Cortex of kidney (tissue), 1 donor: ENCODE results near the gene SZT2.

Source experiments
- DNase-seq: peaks from one replicate; lab custom pipeline; 2025; lab: John Stamatoyannopoulos, UW

SZT2 gene

GRCh38 chr1:43441894-43442637 is 52.4 kb downstream of the SZT2 start:
- no peak for DNase-seq

DNA sequence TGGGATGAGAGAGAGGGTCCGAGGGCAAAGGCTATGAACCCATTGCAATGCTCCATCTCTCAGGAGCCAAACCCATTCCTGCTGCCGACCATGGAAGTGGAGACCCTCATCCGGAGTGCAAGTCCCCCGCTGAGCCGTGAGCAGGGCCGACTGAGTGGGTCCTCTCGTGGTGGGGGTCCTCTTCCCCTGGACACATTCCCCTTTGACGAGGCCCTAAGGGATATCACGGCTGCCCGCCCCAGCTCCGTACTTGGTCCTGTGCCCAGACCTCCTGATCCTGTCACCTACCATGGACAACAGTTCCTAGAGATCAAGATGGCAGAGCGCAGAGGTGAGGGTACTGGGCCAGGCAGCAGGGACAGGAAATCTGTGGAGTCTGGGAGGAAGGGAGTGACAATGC is 53.1 kb downstream of the SZT2 start:
- DNase-seq = no peak

DNA sequence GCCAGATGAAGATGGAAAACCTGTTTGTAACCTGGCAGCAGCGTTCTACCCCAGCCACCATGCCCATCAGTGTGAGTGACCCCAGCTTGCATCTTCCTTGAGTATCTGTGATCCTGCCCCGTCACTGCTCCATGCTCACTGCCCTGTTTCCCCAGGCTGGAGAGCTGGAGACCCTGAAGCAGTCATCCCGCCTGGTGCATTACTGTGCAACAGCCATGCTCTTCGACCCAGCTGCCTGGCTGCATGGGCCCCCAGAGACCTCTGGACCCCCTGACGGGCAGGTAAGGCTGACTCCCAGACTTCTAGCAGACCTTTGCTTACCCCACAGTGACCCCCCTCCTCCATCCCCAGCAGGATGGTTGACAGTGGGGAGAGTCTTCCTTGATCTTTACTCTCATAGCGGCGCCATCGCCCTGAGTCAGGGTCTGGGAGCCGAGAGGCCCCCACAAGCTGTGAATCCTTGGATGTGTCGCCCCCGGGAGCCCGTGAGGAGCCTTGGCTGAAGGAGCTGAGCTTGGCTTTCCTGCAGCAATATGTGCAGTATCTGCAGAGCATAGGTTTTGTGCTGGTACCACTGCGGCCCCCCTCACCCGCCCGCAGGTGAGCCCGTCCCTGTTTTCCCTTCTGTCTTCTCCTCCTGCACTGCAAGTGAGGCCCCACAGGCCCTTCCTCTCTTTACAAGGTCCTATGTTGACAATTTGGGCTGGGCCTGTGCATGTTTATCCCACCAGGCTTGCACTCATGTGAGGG is 53.7 kb downstream of the SZT2 start:
- DNase-seq = no peak

- DNase-seq = no peak
Observed at GRCh38 chr1:43444151-43444828, 54.6 kb downstream of the SZT2 start.

- DNase-seq = no peak
Observed at GRCh38 chr1:43444836-43445235, 55.1 kb downstream of the SZT2 start.

DNA sequence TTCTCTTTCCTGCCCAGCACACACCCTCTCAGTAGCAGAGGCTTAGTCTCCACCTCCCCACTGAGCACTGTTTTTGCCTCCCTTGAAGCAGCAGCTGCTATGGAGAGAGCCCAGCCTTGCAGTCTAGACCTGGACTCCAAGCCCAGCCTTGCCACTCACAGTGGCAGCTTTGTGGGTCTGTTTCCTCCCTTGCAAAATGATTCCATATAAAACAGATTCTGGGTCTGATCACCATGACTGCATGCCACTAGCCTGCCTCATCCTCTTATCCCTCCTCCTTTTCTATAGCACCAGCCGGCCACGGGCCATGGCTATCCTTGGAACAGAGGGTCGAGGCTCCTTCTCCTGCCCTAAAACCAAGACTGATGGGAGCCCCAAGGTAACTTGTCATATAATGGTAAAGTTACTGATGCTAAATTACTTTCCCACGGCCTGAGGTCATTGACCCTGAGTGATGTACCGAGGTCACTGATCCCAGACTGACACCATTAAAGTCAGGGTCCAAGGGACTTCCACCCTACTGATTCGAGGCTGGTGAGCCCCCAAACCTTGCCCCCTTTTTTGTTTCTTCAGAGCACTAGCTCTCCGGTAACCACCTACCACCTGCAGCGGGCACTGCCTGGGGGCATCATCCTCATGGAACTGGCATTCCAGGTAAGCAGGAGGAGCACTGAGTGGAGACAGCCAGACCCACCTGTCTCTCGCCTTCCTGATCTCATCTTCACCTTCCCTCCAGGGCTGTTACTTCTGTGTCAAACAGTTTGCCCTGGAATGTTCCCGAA is 56.1 kb downstream of the SZT2 start:
- DNase-seq = no peak

DNA sequence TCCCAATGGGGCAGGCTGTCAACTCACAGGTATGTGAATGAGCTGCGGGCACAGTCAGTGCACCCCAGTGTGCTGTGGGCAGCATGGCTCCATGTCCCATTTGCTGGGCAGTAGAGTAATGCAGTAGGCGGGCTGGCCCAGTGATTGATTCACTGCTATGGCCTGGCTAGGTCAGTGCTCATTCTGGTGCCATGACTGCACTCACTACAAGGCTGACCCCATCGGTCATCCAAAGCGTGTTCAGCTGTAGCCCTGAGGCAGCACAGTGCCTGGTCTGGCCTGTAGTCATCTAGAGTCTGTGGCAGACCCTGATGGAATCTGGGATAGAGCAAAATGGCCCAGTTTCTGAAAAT is 56.7 kb downstream of the SZT2 start:
- no peak for DNase-seq

DNA sequence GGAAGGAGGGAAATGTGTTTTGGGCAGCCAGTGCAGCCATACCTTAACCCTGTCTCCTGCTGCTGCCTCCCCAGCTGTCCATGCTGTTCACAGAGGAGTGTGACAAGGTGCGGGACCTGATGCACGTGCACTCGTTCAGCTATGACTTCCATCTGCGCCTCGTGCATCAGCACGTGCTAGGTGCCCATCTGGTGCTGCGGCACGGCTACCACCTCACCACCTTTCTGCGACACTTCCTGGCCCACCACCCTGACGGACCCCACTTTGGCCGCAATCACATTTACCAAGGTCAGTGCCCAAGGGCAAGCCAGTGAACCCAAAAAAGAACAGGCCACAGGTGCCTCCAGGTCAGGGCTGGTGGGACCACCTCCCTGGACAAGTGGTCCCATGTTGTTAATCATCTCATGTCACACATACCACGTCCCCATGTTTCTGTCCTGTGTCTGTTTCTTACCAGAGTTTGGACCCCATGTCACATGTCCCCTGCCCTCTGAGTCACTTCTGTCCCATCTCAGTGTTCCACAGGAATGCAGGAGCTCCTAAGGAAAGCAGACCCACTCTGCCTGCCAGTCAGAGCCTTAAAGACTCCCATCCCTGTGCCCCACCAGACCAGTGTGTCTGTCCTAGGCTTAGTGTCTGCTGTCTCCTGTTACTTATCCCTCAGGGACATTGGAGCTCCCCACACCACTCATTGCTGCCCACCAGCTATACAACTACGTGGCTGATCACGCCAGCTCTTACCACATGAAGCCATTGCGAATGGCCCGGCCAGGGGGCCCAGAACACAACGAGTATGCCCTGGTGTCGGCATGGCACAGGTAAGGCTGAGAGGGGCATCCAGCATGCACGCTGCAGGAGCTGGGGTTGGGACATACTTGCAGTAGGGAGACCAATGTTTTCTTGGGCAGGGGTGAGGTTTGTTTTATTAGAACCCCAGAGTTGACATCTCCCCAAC is 57.5 kb downstream of the SZT2 start:
- no peak for DNase-seq

- DNase-seq = no peak
Observed at GRCh38 chr1:43447891-43448708, 58.4 kb downstream of the SZT2 start.

DNA sequence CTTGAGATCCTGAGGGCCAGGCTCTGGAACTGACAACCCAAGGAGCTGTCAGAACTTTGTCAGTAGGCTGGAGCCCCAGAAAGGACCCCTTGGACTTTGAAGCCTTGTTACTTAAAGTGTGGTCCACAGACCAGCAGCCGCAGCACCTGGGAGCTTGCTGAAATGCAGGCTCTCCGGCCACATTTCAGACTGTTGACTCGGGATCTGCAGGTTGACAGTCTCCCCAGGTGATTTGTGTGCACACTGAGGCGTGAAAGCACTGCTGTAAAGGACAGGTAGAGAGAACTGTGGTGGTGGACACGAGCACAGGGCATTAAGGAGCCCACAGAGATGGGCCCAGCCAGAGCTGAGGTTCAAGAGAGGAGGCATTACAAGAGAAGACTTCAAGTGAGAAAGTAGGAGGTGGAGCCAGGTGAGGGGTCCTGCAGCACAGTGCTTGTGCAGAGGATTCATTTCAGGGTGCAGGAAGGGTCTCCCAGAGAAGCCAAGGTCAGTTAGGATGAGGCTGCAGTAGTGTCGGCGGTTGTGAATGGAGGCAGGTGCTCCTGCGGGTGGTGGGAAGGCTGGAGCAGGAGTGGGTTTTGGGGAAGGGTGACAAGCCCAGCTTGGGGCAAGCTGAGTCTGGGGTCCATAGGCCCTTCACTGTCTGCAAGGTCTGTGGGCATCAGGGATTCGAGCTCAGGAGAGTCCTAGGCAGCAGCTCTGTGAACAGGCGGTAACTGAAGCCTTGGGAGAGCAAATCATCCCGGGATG is 59.4 kb downstream of the SZT2 start:
- no peak for DNase-seq

- DNase-seq = no peak
Observed at GRCh38 chr1:43449708-43450069, 60.0 kb downstream of the SZT2 start.

- DNase-seq = no peak
Observed at GRCh38 chr1:43450251-43450941, 60.7 kb downstream of the SZT2 start.

DNA sequence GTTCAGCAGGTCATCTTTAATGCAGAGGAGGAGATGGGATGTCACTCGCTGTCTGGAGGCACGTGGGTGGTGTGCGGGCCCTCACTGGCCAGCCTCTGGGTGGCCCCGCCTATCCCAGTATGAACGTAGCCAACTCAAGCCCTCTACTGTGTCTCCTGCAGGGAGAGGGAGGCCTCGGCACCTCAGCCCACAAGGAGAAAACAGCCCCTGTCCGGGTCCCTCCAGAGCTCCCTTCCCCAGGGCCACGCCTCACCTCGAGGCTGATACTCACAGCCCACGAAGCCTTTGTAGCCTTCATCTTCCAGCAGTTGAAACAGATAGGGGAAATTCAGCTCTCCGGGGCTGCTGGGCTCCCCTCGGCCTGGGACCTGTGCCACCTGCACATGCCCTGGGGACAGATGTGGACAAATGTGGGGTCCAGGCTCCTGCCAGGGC is 61.5 kb downstream of the SZT2 start:
- no peak for DNase-seq

DNA sequence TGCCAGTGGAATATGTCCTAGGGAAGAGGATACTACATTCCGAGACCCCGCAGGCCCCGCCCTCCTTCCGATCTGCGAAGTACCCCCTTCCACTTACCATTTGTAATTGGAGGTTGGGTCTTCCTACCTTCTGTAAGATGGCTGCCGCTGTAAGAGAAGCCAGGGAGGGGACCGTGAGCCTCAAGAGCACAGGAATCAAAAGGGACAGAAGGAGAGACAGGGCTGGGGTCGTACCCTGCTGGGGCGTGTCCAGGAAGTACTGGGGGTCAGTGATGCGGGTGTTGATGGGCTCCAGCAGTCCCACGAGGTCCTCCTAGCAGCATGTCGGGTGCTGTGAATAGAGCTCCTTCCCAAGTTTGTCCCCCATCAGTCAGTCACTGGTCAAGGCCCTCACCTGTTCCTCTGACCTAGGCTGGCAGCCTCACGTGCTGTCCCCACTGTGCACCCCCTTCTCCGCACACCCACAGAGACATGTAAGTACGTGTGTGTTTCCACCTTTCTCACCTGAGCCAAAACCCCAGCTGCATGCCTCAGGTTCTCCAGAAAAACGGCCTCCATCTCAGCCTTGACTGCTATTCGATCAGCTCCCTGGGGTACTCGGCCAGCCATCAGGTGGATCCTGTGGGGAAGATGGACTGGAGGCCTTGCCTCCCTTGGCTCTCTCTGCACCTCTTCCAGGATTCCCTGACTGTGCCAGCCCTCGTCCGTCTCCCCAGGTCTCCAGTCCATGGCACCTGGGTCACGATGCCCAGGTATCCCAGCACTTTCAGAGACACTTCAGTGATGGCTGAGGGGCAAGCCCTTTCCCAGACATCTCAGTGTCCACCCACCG is 62.2 kb downstream of the SZT2 start:
- DNase-seq = no peak

DNA sequence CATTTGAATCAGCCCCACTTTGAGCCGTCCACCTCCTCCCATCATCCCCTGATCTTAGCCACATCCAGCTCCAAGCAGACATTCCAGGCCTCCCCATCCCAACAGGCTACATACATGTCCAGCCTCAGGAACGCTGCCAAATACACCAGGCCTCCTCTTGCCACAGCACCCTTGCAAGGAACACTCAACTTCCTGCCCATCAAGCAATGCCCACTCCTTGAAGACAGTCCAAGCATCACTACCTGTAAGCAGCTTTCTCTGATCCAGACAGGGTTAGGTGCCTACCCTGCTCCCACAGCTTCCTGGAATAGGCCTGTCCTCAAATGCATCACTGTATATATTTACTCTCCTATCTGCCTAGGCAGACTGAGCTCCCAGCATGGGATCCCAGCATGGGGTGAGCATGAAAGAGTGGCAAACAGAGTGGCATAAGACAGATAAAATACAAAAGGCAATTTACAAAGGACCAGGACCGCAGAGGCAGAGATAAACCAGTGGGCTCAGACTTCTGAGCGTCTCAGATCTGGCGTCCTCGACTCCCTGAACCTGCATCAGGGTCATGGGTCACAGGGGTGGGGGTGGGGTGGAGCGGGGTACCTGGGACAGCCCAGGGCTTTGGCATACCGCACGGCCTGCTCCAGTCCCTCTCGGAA is 63.2 kb downstream of the SZT2 start:
- no peak for DNase-seq

DNA sequence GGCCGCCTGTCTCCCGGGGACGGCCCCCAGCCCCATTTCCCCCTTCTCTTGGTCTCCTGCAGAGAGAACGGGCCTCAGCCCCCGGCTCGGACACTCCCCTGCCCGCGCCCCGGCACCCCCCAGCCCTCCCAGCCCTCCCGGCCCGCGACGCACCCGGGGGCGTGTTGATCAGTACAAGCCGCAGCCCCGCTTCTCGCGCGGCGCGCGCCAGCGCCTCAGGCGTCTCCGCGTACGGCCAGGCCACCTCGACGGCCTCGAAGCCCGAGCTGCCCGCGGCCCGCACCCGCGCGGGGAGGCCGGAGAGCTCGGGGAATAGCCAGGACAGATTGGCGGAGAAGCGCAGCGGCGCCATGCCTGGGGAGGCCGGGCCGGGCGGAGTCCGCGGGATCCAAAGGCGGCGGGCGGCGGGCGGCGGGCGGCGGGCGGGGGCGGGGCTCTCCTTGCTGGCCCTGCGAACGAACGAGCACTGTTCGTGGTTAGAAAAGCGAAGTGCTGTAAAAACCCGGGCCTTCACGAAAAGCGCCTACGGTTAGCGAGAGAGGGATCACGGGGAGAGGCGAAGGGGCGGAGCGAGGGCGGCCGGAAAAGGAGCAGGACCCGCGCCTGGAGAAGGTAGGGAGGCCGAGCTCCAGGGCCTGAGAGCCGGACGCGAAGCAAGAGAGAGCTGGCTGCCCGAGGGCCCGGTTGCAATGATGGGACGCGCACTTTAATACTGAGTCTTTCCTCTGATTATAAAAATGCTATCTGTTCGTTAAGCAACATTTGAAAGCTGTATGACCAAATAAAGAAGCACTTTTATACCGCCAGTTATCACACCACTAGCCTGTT is 64.0 kb downstream of the SZT2 start, which contains the start of gene HYI:
Gene HYI, minus strand, starts transcription at position 490 of the 828 bp plus-strand sequence. Its CDS starts 138 bp downstream, at position 352.
- no peak for DNase-seq
